OCI-M1 (cell line): Measurements from ENCODE around the gene DNAJC3.
A peak's percentile ranks its signal among the peaks of the same experiment; 100 is the strongest.
"Not testable (repeated sequence)": the region's sequence is repeated elsewhere in the genome, so short reads cannot be mapped to it uniquely, and the experiment has no call there.

ENCODE experiments used
- DNase-seq: peaks from one replicate; lab custom pipeline; 2025; lab: John Stamatoyannopoulos, UW

DNAJC3 gene

GRCh38 chr13:95781016-95781415 is 104.1 kb downstream of the DNAJC3 start:
- no peak for DNase-seq

- DNase-seq: not testable (repeated sequence)
These were observed 105.0 kb downstream of the DNAJC3 start for GRCh38 chr13:95781940-95782339.

GRCh38 chr13:95783747-95784146 is 106.8 kb downstream of the DNAJC3 start:
- DNase-seq: no peak

DNA sequence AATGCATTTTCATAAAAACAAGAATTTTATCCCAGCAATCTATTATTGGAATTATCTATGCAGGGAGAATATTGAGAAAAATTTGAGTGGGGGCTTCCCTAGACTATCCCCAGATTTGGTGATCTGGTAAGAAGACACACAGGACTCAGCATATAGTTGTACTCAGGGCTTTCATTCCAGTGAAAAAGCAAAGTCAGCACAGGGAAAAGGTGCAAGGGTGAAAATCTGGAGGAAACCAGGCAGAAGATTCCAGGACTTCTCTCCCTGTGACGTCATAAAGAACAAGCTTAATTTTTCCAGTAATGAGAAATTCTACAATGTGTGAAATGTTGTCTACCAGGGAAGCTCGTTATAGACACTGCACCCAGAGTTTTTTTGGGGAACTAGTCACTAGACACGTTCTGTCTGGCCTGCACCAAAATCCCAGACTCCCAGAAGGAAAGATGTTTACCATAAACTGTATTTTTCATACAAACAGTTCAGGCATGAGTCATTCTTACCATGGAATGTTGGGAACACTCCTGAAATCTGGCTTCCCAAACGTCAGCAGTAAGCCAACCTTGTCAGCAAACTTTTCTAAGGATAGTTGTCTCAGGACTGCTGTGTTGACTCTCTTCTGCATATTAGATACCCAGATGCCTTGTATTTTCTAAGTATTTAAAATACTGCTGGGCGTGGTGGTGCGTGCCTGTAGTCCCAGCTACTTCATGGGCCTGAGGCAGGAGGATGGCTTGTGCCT is 107.4 kb downstream of the DNAJC3 start:
- DNase-seq: no peak

DNA sequence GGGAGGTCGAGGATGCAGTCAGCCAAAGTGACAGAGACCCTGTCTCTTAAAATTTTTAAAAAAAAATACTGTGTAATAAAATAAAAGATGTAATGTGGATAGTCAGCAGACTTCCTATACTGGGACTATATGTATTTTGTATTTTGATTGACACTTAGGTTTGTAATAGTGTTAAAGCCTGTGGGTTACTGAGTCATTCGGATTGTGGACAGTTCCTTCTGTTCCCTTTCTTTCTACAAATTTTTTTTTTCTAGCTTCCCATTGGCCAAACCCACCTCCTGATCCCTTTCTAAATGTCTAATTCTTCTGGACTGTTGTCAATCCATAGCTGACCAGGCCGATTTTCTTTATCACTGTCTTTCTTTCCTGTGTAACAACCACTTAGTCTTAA is 108.0 kb downstream of the DNAJC3 start:
- peak; percentile 11 for DNase-seq

DNA sequence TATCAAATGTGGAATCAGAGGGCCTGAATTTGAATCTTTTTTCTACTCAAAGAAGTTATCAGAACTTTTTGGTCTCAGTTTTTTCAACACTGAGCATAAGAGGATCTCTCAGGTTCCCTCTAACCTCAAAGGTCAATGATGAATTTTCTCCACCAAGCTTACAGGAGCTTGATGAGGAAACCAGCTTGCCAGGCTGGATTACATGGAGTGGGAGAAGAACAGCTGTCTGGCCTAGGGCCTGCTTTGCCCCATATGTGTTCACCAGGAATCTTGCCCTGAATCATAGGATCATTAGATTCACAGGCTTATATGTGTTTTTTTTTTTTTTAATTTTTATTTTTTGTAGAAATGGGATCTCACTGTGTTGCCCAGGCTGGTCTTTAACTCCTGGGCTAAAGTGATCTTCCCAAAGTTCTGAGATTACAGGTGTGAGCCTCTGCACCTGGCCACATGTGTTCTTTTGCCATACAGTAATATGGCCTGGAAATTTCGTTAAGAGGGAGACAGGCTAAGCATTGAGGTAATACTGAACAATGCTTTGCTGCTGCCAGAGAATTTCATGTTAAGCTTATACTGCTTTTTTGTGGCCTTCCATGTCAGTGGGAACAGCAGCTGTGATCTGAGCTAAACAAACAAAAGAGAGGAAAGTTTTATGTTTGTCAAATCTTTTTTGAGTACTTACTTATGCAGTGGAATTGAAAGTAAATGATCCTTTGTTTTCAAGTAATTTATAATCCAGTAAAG is 110.6 kb downstream of the DNAJC3 start:
- no peak for DNase-seq

DNA sequence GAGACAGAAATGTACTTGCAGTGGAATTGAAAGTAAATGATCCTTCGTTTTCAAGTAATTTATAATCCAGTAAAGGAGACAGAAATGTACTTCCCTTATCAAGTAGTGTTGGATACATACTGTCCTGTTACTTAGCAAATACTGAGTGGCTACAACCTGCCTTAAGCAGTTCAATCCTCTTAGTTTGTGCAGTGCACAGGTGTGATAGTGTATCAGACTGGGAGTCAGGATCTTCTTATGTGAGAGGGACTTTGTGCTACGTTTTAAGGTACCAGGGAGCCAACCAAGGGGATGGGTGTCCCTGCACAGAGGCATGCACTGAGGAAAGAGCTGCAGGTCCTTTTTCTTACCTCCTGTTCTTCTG is 111.1 kb downstream of the DNAJC3 start:
- DNase-seq: no peak

DNA sequence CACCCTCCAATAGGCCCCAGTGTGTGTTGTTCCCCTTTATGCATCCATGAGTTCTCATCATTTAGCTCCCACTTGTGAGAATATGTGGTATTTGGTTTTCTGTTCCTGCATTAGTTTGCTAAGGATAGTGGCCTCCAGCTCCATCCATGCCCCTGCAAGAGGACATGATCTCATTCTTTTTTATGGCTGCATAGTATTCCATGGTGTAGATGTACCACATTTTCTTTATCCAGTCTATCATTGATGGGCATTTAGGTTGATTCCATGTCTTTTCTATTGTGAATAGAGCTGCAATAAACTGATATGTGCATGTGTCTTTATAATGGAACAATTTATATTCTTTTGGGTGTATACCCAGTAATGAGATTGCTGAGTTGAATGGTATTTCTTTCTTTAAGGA is 112.4 kb downstream of the DNAJC3 start:
- DNase-seq: not testable (repeated sequence)

DNA sequence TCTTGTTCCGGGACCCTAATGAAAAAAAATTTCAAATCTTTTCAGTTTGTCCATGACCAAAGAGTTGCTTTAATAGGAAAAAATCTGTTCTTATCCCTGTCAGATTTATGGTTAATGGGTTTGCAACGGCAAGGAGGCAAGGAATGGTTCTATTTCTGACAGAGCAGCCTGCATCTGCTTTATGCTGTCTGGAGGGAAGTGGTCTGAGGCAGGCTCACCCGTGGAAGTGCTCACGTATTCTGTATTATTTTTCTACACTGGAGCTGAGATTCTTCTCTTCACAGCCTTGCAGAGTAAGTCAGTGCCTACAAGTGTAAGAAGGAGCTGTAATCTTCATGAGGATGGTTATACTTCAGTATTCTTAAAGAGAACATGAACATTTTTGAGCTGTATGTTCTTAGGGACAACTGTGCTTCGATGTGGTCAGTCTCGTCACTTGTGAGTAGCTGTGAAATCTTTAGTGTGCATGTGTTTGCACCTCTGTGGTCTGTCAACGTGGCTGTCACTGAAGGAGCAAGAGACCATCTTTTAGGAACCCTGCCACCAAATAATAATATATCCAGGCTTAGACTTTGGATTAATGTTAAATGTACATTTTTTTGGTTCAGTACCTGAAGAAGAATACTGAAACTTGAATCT is 114.3 kb downstream of the DNAJC3 start:
- DNase-seq: no peak

DNA sequence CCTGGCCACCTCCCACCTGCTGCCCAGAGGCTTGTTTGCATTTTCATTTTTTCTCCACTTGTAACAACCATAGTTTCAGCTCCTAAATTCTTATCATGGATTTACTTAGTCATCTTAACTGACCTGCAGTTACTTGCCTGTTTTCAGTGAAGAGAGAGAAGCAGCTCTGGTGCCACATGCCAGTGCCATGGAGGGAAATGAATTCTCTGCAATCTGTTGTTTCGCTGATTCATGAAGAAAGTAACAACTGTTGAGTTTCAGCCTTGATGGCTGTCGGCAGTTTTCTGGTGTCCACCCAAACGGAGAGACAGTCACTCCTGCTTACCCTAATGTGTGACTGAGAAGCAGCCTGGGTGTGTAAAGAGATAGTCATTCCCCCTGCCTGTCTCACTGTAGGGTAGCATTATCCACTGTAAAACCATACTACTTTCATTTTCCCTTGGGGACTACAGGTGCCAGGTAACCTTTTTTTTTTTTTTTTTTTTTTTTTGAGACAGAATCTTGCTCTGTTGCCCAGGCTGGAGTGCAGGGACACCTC is 116.1 kb downstream of the DNAJC3 start:
- no peak for DNase-seq

DNA sequence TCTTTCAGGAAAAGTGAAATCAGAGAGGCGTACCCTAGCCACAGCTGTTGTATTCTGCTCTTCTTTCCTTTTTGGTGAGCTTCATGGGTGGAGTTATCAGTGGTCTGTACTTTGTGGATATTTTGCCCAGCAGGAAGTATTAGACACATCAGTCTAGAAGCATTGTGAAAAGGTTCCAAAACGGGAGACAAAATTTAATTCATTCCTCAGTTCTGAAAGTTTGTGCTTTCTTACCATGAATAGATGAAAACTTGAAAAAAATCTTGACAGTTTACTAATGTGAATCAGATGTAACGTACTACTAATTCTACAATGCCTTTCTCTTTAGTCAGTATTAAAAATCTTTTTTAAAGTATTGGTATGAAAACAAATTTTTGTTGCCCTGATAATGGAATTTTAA is 116.8 kb downstream of the DNAJC3 start:
- DNase-seq: no peak

DNA sequence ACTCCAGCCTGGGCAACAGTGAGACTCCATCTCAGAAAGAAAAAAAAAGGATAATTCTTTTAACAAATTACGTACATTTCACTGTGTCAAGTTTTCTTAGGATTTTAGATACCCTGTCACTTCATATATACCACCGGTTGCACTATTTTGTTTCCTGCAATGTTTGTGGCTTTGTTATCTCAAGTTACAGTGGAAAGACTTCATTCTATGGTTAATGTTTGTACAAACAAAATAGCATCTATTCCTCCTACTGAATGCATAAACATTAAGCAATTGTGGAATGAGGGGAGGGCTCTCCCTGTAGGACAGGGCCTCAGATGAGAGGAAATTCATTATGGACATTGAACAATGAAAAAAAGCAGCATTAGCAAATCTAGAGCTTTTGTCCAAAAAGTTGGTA is 120.1 kb downstream of the DNAJC3 start:
- no peak for DNase-seq

- no peak for DNase-seq
These were observed 123.5 kb downstream of the DNAJC3 start for GRCh38 chr13:95800436-95800835.

DNA sequence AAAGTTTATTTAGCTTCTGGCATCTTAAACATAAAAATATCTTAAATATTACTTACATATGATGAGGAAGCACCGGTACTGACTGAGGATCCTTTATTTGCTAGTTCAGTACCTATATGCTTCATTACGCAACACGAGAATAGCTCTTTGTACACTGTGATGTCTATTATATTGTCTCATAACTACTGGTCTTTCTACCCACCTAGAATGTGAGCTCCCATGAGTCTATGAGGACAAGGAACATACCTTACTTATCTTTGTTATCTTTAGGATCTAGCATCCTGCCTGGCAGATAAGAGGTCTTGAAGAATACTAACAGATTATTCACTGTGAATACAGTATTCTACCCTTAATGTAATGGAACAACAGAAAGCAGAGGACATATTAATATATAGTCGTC is 124.9 kb downstream of the DNAJC3 start:
- no peak for DNase-seq

DNA sequence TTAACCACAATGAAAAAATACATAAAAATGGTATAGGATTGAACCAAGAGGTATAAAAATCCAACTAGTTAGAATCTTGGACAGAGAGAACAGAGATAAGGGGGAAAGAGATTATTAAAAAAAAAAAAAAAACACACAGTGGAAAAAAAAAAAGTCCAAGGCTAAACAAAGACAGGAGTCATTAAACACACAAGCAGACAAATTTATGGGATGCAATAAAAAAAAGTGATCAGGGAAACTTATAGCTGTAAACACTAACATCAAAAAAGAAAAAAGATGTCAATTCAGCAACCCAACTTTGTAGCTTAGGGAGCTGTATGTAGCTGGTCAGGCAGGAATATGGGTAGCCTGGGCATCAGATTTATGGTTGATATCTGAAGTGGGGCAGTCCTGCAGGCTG is 129.0 kb downstream of the DNAJC3 start:
- DNase-seq: no peak

DNA sequence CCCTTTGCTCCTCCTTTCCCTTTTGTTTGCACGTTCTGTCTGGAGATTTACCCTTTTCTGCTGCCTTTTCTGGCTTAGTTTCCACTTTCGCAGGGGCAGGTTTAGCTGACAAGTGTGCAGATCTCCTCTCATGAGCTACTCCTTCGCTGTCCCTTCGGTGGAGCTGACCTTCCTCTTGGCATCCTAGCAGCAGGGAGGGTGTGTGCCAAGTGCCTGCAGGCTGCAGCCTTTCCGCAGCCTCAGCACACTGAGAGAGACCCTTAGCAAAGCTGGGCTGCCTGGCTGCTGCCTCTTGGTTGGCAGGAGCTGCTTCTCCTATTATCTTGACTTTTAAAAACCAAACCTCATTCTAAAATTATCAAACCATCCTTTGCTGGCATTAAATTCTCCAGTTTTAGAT is 132.5 kb downstream of the DNAJC3 start:
- no peak for DNase-seq

DNA sequence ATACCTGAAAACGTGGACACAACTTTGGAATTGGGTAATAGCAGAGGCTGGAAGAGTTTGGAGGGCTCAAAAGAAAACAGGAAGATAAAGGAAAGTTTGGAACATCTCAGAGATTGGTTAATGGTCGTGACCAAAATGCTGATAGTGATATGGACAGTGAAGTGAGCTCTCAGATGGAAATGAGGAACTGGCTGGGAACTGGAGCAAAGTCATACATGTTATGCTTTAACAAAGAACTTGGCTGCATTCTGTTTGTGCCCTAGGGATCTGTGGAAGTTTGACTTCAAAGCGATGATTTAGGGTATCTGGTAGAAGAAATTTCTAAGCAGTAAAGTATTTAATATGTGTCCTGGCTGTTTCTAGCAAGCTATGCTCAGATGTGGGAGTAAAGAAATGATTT is 136.2 kb downstream of the DNAJC3 start:
- DNase-seq: peak; percentile 59

- no peak for DNase-seq
These were observed 137.6 kb downstream of the DNAJC3 start for GRCh38 chr13:95814495-95814894.

DNA sequence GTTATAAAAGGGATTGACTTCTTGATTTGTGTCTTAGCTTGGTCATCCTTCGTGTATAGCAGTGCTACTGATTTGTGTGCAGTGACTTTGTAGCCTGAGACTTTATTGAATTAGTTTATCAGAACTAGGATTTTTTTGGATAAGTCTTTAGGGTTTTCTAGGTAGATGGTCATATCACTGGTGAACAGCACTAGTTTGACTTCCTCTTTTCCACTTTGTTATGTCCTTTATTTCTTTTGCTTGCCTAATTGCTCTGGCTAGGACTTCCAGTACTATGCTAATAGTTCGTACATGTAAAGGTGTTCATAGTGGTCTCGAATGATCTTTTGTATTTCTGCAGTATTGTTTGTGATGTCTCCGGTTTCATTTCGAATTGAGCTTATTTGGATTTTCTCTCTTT is 145.4 kb downstream of the DNAJC3 start:
- DNase-seq: peak; percentile 28

DNA sequence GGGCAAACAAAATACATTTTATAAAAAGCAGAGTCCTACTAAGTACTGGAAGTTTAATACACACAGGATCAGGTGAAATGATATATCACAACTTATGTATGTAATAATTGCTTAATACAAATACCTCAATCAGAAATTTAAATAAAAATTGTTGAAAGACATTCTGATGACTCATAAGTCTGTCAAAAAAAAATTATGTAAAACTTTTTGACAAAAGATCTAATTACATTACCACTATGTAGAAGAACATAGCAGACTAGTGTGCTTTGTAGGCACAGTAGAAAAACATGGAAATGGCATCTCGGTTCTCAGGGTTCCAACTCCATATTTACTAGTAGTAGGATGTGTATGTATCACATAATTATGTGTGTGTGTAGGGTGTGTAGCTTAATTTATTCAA is 156.2 kb downstream of the DNAJC3 start:
- DNase-seq: no peak

GRCh38 chr13:95833719-95834118 is 156.8 kb downstream of the DNAJC3 start:
- DNase-seq: no peak

DNA sequence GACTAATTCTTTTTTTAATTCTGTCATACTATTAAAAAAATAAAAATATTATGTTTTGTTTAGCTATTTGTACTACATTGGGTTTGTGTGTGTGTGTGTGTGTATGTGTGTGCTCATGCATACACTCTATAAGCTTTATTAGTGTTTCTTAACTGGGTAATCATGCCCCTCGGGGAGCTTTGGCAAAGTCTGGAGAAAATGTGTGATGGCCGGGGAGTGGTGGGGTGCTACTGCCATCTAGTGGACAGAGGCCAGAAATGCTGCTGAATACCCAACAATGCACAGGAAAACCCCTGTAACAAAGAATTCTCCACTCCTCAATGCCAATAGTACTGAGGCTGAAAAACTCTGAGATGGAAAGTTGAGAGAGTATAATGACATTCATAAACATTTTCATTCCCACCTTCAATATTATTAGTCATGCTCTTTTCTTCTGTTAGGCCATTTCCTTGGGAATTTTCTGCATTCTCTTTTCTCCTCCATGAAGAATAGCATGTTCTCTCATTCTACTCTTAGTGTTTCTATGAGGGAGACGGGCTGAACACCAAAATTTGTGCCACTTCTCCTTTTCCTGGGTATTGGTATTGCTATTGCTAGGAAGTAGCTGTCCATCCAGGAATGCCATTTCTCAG is 157.3 kb downstream of the DNAJC3 start:
- DNase-seq: peak; percentile 84

DNA sequence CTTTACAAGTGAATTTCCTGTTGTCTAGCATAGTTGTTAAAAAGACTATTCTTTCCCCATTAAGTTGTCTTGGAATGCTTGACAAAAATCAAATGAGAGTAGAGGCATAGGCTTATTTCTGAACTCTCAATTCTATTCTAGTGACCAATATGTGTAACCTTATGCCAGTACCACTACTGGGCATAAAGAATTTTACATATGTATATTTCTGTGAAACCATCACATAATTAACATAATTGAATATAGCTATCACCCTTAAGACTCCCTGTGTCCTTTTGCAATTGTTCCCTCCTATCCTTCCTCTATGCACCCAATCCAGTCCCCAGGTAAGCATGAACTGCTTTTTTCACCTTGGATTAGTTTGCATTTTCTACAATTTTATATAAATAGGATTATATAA is 165.0 kb downstream of the DNAJC3 start:
- DNase-seq: no peak
